GM12865 (cell line): ENCODE results near the gene NDUFB10.

Experiments used
- DNase-seq: peaks from one replicate; pipeline ENCODE4 v3.0.0; 2010; ENCODE audit warnings: low read depth
- H3K4me3 ChIP-seq: 2 replicates; pipeline ENCODE4 v1.5.1; 2011; ENCODE audit warnings: mild to moderate bottlenecking, low read depth, low read length, control low read depth
- TF ChIP-seq, protein P1 (sequence below): IDR thresholded peaks from 2 replicates; pipeline ENCODE4 v1.5.1; 2011; ENCODE audit warnings: low read length, control low read depth, low read depth, inconsistent platforms; ENCODE audit not compliant: insufficient read depth; ENCODE audit errors: missing control alignments

Gene NDUFB10

DNA sequence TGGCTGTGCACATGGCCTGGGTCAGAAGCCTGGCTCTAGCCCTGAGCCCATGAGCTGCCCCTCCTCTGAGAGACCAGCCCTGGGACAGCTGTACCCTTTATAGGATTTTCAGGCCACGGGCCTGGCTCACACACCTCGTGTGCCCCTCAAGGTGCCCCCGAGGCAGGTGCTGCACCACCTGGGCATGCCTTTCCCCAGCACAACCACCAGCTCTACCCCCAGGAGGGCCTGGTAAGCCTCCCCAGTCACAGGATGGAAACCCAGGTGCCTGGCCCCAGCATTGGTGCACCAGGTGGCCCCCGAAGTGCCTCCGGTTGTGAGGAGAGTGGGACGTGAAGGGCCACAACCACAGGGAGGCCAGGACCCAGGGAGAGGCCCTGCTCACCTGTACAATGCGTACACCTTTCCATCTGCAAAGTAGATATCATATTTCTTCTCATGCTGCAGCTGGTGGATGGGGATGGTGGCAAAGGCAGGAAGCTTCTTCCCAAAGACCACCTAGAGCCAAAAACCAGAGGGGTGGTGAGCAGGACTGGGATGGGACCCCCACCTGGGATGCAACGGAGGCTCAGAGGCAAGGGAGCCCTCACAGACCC is 44.0 kb downstream of the NDUFB10 start:
- no peak for DNase-seq
- H3K4me3 ChIP-seq = no peak overlapping the region
- TF ChIP-seq, protein P1, sequence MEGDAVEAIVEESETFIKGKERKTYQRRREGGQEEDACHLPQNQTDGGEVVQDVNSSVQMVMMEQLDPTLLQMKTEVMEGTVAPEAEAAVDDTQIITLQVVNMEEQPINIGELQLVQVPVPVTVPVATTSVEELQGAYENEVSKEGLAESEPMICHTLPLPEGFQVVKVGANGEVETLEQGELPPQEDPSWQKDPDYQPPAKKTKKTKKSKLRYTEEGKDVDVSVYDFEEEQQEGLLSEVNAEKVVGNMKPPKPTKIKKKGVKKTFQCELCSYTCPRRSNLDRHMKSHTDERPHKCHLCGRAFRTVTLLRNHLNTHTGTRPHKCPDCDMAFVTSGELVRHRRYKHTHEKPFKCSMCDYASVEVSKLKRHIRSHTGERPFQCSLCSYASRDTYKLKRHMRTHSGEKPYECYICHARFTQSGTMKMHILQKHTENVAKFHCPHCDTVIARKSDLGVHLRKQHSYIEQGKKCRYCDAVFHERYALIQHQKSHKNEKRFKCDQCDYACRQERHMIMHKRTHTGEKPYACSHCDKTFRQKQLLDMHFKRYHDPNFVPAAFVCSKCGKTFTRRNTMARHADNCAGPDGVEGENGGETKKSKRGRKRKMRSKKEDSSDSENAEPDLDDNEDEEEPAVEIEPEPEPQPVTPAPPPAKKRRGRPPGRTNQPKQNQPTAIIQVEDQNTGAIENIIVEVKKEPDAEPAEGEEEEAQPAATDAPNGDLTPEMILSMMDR = no peak

DNA sequence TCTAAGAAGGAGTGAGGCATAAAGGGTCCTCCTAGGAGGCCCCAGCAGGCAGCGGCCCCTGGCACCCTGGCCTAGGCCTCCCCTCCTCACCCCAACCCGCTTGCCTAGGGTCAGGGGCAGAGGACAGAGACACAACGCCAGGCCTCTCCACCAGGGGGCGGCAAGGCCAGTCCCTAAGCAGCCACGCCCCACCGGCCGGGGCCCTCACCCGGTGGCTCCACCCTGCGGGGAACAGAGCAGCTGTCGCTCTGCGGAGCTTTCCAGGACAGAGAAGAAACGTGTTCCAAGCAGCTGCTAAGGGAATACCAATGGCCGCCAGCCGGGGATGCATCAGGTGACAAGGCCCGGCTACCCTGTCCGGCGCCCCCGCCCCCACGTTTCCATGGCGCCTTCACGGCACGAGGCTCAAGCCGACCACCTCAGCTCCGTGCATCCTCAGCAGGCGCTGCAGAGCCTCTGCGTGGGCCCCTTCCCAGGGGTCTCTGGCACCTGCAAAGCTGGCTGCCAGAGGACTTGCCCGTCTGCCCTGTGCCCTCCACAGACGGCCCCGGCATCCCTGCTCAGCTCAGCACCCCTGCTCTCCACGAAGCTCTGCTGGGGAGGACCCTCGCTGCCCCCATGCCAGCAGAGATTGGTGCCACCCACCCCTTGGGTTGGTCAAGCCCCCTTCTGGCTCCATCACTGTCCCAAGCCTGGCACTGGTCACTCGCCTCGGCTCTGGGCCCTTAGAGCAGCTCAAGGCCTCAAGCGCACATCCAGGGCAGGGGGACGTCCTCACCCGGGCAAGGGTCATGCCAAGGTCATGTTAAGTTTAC is 44.7 kb downstream of the NDUFB10 start:
- TF ChIP-seq, protein P1 = peak; percentile 95
- peak; percentile 91 for DNase-seq
- no peak overlapping the region for H3K4me3 ChIP-seq

DNA sequence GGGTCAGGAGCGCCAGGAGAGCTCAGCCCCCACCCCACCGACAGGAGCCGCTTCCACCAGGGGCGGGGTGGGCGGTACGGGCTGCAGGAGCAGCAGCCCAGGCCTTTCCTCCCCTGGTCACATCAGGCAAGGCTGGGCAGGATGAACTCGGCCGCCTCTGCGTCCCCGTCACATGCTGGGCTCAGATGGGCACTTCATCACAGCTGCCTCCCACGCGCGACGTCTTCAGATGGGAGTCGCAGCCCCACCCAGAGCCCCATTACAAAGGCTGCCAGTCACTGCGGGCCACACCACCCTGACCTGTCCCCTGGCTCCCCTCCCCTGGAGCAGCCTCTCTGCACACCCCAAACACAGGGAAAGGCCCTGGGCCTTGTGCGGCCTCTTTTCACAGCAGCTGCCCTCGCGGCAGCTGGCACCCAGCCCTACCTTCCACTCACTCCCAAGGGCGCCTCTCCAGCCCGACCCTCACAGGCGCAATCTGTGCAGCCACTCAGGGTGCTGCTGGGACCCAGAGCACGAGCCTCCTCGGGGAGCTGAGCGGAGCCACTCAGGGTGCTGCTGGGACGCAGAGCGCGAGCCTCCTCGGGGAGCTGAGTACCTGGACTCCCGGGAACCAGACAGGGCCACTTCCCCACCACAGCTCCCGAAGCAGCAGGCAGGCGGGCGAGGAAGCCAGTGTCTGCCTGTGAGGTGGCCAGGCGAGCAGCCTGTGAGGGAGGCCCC is 45.6 kb downstream of the NDUFB10 start:
- TF ChIP-seq, protein P1 = no peak
- DNase-seq = no peak
- H3K4me3 ChIP-seq = no peak overlapping the region

DNA sequence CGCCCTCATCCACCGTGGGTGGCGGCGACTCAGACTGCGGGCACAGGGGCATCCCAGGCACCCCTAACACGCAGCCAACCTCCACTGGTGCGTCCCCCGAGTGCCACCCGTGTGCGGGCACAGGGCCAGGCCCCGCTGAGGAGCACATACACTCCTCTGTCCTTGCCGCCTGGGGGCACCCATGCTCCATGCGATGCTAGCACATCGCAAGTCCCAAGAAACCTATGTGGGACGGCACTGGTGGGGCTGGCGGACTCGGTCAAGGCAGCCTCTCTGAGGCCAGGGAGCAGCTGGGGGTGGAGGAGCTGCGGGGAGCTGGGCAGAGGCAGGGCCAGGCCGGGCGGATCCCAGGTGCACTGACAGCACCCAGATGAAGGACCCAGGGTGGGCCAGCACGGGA is 46.3 kb downstream of the NDUFB10 start:
- no peak for DNase-seq
- no peak overlapping the region for H3K4me3 ChIP-seq
- TF ChIP-seq, protein P1 = no peak

DNA sequence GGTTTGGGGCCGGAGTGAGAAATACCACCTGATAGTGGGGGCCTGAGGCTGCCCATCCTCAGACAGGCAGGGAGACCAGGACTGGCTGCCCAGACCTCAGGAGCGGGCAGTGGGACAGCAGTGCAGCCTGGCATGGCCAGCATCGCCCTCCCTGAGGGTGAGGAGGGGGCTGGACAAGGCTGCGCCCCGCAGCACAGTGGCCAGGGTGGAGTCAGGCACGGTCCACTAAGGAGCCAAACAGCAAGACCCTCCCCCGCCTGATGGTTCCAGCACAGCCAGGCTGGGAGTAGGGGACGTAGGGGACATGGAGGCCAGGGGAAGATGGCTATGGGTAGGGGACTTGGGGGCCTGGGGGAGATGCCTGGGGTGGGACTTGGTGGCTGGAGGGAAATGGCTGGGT is 47.0 kb downstream of the NDUFB10 start:
- no peak overlapping the region for H3K4me3 ChIP-seq
- TF ChIP-seq, protein P1 = no peak
- DNase-seq = no peak

DNA sequence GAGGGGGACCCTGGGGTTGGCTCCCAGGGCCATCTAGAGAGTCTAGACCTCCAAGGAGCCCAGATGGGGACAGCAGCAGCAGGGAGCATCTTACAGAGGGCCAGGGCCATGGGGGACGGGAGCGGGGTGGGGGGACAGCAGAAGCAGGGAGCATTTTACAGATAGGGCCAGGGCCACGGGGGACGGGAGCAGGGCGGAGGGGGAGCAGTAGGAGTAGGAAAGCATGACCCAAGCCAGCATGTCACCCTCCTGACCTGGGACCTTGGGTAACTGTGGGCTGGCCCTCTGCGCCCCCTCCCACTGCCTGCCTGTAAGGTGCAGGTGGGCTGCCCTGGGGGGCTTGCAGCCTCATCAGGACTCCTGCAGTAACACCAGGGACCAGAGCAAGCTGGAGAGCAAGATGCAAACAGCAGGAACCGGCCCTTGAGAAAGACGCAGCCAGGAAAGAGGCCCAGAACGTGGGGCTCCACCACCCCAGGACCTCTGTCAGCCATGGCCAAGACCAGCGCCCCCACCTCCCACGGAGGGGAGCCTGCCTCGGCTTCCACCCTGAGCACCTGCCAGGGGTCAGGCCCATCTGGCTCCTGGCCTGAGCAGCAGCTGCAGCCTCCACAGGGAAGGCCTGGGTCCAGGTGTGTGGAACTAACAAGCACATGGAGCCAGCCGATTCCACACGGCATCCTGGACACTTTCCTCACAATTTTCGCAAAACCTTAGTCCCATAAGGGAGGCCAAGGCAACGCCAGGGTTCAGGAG is 47.9 kb downstream of the NDUFB10 start:
- H3K4me3 ChIP-seq = peak overlapping the region; percentile 81

More for the DNA sequence above, 47.9 kb downstream of the NDUFB10 start:
- no peak for DNase-seq
- TF ChIP-seq, protein P1 = no peak
